SK-N-MC (cell line): ENCODE measurements around the gene CNFN.
"Not testable (repeated sequence)": the region's sequence is repeated elsewhere in the genome, so short reads cannot be mapped to it uniquely, and the experiment has no call there.

Experiments used
- EZH2 ChIP-seq: fragments of 200-600 bp; sonication (generic); IDR thresholded peaks from one replicate; pipeline ENCODE4 v1.6.1; 2017; ENCODE audit warnings: antibody characterized with exemption
- FOXP2 ChIP-seq: optimal IDR thresholded peaks from 2 replicates; pipeline ENCODE3; 2011; ENCODE audit warnings: mild to moderate bottlenecking, moderate library complexity; ENCODE audit not compliant: insufficient read depth; ENCODE audit errors: extremely low read length, control extremely low read depth
- POLR2AphosphoS5 ChIP-seq: IDR thresholded peaks from 2 replicates; pipeline ENCODE4 v1.6.1; 2012; ENCODE audit warnings: mild to moderate bottlenecking, low read depth, low read length, borderline replicate concordance

- TF ChIP-seq POLR2AphosphoS5, FOXP2, EZH2: not testable (repeated sequence)
These were observed 50.8 kb downstream of the CNFN start for GRCh38 chr19:42339126-42339860.
